GM18498 (cell line): ENCODE results near the gene EFCAB13.
"Not testable (repeated sequence)": the region's sequence is repeated elsewhere in the genome, so short reads cannot be mapped to it uniquely, and the experiment has no call there.

Source experiments
- ATAC-seq: cut with Tn5 transposase; IDR thresholded peaks from one replicate; pipeline ENCODE4 v1.9.1; 2021; ENCODE audit warnings: mild to moderate bottlenecking, moderate library complexity; ENCODE audit not compliant: unreplicated experiment

EFCAB13 gene

DNA sequence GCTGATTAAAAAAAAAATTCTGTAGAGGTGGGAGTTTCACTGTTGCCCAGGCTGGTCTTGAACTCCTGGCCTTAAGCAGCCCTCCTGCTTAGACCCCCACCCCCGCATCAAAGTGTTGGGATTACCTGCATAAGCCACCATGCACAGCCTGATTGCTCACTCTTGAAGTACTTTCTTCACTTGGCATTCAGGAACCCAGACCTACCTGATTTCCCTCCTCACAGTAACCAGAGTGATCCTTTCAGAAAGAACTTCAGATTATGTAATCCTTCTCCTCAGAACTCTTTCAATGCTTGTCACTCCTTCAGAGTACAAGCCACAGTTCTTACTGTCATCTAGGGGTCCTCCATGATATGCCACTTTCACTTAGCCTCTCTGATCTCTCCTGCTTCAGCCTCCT lies 1.4 kb downstream of the EFCAB13 start:
- no peak for ATAC-seq

DNA sequence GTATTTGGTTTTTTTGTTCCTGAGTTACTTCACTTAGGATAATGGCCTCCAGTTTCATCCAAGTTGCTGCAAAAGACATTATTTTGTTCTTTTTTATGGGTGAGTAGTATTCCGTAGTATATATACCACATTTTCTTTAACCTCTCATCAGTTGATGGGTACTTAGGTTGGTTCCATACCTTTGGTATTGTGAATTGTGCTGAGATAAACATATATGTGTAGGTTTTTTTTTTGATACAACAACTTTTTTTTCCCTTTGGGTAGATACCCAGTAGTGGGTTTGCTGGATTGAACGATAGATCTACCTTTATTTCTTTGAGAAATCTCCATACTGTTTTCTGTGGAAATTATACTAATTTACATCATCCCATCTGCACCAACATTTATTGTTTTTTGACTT lies 6.8 kb downstream of the EFCAB13 start:
- no peak for ATAC-seq

DNA sequence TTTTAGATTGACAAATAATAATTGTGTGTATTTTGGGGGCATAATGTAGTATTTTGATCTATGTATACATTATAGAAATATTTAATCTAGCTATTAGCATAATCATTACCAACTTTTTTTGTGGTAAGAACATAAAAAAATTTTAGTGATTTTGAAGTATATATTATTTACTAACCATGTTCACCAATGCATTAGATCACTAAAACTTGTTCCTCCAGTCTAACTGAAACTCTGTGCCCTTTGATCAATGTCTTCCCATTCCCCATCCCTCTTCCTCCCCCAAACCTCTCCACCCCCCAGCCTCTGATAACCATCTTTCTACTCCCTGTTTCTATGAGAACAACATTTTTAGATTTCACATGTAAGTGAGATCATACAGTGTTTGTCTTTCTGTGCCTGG lies 8.5 kb downstream of the EFCAB13 start:
- no peak for ATAC-seq

DNA sequence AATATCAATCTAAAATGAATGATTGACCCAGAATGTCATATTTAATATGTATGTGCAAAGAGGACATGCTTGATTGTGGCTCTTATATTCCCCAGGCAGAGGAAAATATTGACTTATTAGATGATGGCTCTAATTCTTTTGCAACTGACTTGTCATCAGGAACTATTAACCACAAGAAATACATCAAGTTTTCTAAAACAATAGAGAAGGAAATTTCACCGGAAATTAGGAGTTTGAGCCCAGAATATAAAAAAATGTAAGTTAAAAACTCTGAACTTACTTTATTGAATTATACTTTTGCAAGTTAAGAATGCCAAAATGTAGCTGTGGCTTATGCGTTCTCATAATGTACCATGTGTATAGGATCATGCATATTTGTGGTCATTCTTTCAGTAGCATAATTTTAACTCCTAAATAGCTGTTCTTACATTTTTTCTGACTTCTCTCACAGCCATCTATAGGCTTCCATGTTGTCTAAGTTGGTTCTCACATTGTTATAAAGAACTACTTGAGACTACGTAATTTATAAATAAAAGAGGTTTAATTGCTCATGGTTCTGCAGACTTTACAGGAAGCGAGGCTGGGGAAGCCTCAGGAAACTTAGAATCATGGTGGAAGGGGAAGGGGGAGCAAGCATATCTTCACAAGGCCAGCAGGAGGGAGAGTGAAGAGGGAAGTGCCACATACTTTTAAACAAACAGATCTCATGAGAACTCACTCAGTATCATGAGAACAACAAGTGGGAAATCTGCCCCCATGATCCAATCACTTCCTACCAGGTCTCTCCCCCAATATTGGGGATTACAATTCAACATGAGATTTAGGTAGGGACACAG lies 11.6 kb downstream of the EFCAB13 start:
- ATAC-seq: no peak

DNA sequence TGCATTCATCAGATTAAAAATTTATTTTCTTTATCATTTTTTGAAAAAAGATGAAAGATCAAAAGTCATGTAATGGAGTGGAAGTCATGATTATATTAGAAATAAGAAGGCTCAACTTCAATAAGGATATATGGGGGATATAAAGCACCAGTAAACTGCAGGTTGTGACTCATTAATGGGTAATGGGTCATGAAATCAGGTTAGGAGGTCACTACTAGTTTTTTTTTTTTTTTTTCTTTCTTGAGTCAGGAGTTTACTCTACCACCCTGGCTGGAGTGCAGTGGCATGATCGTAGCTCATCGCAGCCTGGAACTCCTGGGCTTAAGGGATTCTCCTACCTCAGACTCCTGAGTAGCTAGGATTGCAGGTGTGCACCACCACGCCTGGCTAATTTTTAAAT lies 14.3 kb downstream of the EFCAB13 start:
- ATAC-seq: no peak

DNA sequence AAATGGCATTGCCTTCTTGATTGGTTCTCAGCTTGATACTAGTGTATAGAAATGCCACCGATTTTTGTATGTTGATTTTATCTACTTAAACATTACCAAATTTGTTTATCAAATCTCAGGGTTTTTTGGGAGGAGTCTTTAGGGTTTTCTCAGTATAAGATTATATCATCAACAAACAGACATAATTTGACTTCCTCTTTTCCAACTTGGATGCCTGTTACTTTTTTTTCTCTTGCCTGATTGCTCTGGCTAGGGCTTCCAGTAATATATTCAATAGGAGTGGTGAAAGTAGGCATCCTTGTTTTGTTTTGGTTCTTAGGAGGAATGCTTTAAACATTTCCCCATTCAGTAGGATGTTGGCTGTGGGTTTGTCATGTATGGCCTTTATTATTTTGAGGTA lies 29.1 kb downstream of the EFCAB13 start:
- ATAC-seq: no peak

DNA sequence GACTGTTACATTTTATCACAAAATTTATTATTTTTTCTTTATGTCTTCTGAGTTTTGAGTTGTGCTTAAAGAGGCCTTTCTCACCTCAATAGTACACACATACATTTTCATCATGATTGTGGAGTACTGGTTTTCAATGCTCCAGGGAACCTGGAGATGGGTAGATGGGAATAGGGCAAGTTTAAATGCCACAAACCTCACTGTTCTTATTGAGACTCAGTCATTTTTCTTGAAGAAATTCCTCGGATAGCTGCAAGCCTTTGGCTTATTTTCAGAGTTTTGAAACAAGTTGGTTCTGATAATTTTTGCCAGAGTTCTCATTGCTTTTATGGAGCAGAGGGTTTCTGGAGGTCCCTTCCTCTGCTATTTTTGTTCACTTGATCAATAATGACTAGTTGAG lies 34.9 kb downstream of the EFCAB13 start:
- ATAC-seq: no peak

DNA sequence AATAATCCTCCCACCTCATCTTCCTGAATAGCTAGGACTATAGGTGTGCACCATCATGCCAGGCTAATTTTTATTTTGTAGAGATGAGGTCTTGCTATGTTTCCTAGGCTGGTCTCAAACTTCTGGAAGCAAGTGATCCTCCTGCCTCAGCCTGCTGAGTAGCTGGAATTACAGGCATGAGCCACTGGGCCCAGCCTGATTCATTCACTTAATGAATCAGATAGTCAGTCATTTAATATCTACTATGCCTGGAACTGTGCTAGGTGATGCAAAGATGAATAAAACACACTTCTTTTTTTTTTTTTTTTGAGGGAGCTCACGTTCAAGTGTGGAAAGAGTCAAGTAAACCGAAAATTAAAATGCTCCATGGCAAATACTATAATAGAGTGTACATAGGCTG lies 39.4 kb downstream of the EFCAB13 start:
- ATAC-seq: no peak

DNA sequence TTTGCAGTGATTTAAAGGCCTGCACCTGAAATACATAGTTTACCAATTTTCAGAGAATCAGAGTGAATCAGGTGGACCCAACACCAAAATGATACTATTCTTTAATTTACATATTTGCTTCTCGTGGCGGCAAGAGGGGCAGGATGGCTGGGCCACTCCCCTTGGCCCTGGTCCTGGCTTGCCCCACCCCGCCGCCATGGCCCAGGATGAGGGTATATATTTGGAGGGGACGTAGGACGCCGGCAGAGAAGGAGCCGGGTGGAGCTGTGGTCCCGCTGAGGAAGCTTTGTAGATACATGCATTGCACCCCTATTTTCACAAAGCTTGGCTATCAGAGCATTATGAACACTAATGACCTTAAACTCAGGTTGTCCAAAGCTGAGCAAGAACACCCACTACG lies 43.5 kb downstream of the EFCAB13 start:
- no peak for ATAC-seq

DNA sequence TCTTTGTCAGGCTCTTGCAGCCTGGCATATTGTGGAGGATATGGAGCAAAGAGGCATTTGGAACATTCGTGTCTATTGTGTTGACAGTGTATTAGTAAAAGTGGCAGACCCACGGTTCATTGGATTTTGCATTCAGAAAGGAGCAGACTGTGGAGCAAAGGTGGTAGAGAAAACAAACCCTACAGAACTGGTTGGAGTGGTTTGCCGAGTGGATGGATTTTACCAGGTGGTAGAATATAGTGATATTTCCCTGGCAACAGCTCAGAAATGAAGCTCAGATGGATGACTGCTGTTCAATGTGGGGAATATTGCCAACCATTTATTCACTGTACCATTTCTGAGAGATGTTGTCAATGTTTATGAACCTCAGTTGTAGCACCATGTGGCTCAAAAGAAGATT lies 44.5 kb downstream of the EFCAB13 start:
- no peak for ATAC-seq

DNA sequence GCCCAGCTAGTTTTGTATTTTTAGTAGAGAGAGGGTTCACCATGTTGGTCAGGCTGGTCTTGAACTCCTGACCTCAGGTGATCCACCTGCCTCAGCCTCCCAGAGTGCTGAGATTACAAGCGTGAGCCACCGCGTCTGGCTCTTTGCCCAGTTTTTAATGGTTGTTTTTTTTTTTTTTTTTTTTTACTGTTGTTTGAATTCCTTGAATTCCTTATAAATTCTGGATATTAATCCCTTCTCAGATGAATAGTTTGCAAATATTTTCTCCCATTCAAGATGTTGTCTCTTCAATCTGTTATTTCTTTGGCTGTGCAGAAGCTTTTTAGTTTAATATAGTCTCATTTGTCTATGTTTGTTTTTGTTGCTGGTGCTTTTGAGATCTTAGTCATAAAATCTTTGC lies 47.1 kb downstream of the EFCAB13 start:
- not testable (repeated sequence) for ATAC-seq

DNA sequence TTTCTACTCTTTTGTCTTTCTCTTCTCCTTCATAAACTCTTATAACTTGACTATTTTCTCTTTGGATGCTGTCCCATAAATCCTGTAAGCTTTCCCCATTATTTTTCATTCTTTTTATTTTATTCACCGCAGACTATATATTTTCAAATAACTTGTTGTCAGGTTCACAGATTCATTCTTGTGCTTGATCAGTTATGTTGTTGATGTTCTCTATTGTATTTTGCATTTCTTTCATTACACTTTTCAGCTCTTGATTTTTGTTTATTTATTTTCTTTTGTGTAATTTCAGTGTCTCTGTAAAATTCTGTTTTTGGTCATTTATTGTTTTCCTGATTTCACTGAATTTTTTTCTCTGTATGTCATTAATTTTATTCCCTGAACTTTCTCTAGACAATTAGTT lies 49.2 kb downstream of the EFCAB13 start:
- ATAC-seq: no peak

DNA sequence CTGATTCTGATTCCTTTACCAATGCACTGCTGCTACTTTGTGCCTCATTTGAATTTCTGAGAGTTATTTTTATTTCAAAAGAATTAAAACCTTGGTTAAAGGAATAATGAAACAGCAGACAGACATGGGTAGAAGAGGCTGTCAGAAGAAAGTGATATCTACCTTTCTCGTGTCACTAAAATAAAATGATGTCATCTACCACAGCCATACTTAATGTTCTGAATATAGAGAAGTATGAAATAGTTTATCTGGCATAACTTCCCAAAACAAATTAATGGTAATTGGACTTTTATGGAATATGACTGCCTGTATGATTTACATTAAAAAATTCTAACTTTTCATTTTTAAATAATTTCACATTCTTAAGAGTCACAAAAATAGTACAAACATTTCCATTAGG lies 52.5 kb downstream of the EFCAB13 start:
- no peak for ATAC-seq

DNA sequence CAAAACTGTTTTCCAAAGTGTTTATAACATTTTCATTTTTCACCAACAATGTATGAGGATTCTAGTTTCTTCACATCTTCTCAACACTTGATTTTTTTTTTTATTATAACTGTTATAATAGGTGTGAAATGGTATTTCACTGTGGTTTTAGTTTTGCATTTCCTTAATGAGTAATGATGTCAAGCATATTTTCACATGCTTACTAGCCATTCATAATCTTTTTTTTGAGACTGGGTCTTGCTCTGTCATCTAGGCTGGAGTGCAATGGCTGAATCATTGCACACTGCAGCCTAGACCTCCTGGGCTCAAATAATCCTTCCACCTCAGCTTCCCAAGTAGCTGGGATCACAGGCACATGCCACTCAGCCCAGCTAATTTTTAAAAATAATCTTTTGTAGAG lies 65.1 kb downstream of the EFCAB13 start:
- no peak for ATAC-seq

DNA sequence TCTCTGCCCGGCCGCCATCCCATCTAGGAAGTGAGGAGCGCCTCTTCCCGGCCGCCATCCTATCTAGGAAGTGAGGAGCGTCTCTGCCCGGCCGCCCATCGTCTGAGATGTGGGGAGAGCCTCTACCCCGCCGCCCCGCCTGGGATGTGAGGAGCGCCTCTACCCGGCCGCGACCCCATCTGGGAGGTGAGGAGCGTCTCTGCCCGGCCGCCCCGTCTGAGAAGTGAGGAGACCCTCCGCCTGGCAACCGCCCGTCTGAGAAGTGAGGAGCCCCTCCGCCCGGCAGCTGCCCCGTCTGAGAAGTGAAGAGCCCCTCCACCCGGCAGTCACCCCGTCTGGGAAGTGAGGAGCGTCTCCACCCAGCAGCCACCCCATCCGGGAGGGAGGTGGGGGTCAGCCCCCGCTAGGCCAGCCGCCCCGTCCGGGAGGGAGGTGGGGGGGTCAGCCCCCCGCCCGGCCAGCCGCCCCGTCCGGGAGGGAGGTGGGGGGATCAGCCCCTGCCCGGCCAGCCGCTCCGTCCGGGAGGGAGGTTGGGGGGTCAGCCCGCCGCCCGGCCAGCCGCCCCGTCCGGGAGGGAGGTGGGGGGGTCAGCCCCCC lies 73.9 kb downstream of the EFCAB13 start:
- ATAC-seq: not testable (repeated sequence)

DNA sequence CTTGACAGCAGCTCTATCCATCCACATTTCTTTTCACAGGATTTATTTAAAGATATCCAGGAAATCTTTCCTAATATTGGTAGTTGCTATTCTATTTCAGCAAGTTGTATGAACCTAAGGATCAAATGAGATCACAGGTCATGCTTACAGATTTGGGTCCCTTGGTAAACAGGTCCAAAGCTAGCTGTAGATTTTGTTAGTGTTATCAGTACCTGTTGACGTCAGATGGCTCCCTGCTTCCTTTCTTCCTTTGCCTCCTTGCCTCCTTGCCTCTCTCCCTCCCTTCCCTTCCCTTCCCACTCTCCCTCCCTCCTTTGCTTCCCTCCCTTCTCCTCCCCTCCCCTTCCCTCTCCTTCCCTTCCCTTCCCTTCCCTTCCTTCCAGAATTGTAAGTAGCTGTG lies 76.6 kb downstream of the EFCAB13 start:
- ATAC-seq: no peak

DNA sequence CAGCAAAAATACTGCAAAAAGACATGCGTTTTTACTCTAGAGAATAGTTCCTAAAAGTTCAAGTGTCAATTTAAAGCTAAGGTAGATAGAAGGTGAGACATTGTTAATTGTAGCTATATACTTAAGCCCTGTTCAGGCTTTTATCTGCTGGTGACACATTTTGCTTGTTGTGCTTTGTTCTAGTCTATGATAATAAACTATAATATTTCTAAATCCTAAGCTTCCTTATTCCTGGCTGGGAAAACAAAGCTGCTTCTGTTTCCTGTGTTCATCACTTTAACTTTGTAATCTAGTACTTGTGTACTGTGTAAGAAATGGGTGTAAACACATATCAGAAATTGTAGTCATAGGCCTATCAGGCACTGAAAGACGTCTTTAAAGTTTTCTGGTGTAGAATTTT lies 77.3 kb downstream of the EFCAB13 start:
- ATAC-seq: no peak

DNA sequence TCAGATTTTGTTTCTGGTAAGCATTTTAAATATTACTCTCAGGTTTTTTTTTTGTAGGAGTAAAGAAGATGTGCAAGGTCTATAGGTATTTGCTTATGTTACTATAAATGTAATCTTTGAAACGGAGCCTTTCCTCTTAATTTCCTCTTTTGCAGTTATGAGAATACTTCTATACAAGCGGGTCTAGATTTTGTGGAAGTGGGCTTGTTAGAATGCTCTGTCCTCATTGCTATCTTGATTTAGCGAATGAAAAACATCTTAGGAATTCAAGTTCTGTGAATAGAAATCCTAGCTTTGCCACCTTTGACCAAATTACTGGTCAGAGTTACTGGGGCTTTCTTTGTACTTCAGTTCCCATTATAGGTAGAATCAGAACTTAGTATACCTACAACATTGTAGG lies 80.3 kb downstream of the EFCAB13 start:
- ATAC-seq: no peak

DNA sequence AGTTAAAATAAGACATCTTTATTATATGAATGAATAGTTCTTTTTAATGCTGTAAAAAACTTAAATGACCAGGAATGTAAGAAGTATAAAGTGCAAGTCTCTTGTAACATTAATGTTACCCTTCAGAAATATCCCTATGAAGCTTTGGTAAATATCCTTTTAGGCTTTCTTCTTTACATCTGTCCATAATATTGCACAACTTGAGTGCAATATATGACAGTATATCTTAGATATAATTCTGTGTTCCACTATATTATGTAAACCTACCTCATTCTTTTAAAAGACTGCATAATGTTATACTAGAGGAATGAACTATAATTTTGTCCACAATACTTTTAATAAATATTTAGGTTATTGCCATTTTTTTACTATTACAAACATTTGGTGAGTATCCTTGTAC lies 81.1 kb downstream of the EFCAB13 start:
- no peak for ATAC-seq

DNA sequence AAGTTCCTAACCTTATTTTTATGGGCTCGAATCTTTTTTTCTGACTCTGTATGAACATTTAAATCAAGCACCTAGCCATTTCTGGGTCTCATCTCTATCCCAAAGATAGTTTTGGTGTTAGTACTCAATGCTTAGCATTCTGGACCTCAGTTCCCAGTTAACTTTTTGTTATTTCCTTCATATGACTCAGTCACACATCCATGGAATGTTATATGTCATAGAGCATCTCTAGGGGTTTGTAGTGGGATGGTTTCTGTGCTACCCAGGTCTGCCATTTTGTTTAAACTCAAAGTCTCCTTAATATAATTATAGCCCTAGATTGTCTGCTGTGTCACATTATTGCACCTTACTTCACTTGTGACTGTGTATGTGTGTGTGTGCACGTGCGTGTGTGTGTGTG lies 90.1 kb downstream of the EFCAB13 start:
- ATAC-seq: no peak

DNA sequence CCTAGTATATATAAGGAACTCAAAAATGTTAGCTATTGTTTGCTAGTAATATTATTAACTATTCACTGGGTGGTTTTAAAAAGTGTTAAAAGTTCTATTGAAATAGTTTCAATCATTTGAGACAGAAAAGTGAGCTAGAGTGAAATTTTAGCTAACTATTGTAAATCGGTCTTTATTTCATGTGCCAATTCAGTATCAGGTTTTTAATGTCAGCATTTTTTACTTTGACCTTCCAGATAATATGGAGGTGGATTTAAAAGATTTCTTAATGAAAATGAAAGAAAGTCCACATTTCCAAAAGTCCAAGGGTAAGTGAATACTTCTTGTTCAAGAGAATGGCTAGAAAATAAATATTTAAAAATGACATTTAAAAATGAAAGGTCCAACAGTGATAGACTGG lies 90.9 kb downstream of the EFCAB13 start:
- ATAC-seq: no peak

DNA sequence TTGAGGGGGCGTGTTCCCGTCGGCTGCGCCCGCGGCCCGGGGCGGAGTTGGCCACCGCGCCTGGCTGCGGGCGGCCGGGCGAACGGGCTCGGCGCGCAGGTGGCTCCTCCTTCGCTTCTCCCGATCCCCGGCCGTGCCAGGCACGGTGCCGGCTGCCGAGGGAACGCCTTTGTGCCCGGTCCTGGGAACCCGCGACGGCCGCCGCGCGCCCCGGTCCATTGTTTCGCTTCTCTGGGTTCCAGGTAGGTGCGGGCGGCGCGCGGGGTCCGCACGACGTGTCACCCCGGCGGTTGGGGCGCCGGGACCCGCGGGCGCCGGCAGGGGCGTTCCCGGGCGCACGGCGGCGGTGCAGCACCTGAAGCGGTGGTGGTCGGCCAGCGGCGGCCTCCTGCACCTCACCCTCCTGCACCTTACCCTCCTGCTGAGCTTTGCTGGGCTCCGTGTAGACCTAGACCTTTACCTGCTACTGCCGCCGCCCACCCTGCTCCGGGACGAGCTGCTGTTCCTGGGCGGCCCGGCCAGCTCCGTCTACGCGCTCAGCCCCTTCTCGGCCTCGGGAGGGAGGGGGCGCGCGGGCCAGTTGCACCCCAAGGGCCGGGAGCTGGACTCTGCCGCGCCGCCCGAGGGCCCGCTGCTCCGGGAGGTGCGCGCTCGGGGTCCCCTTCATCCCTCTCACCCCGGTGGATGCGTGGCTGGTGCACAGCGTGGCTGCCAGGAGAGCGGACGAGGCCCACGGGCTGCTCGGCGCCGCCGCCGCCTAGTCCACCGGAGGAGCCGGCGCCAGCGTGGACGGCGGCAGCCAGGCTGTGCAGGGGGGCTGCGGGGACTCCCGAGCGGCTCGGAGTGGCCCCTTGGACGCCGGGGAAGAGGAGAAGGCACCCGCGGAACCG lies 99.9 kb downstream of the EFCAB13 start:
- ATAC-seq: no peak
